Mucosa of descending colon (tissue), 3 donors: ENCODE data around the gene MGAT4D. TPM values are rescaled to one million over a fixed set of nuclear protein-coding genes. Genes with fewer than 3 reads are reported as not detected.
A peak's percentile ranks its signal among the peaks of the same experiment; 100 is the strongest.

Experiments used
- ATAC-seq: fragments of 200-7000 bp; cut with Tn5 transposase; one replicate; pipeline ENCODE4 v1.9.1; 2020; ENCODE audit warnings: mild to moderate bottlenecking, moderate library complexity
- DNase-seq, 3 donors: peaks; one replicate each; pipeline ENCODE4 v3.0.0-alpha.2; 2020
- H3K36me3 ChIP-seq: fragments of 200-600 bp; one replicate; pipeline ENCODE4 v1.8.0; 2021; ENCODE audit warnings: low read depth, mild to moderate bottlenecking
- H3K4me1 ChIP-seq: fragments of 200-600 bp; one replicate; pipeline ENCODE4 v1.8.0; 2021; ENCODE audit warnings: low read depth, mild to moderate bottlenecking
- H3K4me3 ChIP-seq: fragments of 200-600 bp; one replicate; pipeline ENCODE4 v1.8.0; 2021; ENCODE audit warnings: mild to moderate bottlenecking
- H3K9me3 ChIP-seq: fragments of 200-600 bp; one replicate; pipeline ENCODE4 v1.8.0; 2021; ENCODE audit warnings: mild to moderate bottlenecking
- CTCF ChIP-seq: fragments of 200-600 bp; IDR thresholded peaks from one replicate; pipeline ENCODE4 v1.8.0; 2022; ENCODE audit warnings: antibody characterized with exemption, mild to moderate bottlenecking
- intact Hi-C, 2 donors: fragments of 100-400 bp; cut with DNase I in 1 of 2; cut with micrococcal nuclease in 1 of 2; formaldehyde crosslinking; loops; one replicate each; pipeline versions ENCODE4 v1.11.0 to v1.11.1; 2022; cut with DNase I, micrococcal nuclease
- long read RNA-seq, 2 donors: library from polyadenylated mRNA; unstranded; transcript quantifications; one replicate each; pipeline ENCODE4 v2.0.0, GENCODE V29; 2019 to 2021
- total RNA-seq, 3 donors: library from RNA; stranded (reverse); fragmentation: NEBNext Ultra II Directional in 2 of 3; extraction: Animal tissue kit (Norgen Biotek cat#: 25700) in 2 of 3; gene quantifications; one replicate each; pipeline versions ENCODE4 v1.2.1 to v1.2.4, GENCODE V29; 2021 to 2023
- donor health status: DM: no; HTN: no; CAD: no; lungs with moderate emphysema.
- donor health status: DM: no; HTN: no; CAD: no.
- donor health status: DM: no; HTN: yes; CAD: no.

MGAT4D gene
- total RNA-seq = not detected
- long read RNA-seq, donor 1 = 0 reads
- long read RNA-seq, donor 2 = 0 reads

- Histone ChIP-seq H3K4me3 (no peak within 1 kb of the TSS), H3K36me3 (no peaks in the 10 kb centered on the region), H3K9me3 (no peaks in the 10 kb centered on the region), H3K4me1 (no peaks in the 10 kb centered on the region)
- peak; percentile 77 for ATAC-seq
- TF ChIP-seq CTCF = no peak
- DNase-seq = peak; percentile 7 to 43 (median 35)
- intact Hi-C loops = no loop called here
Measured at GRCh38 chr4:140497747-140498636, at the start of gene MGAT4D. Gene MGAT4D, minus strand, starts transcription at chr4:140498293. Its CDS starts 71 bp downstream, at chr4:140498222.

- TF ChIP-seq CTCF = no peak
- Histone ChIP-seq H3K36me3 (no peaks in the 10 kb centered on the region), H3K4me3 (no peak overlapping the region), H3K4me1 (no peaks in the 10 kb centered on the region), H3K9me3 (no peaks in the 10 kb centered on the region)
- intact Hi-C loops = no loop called here
- no peak for DNase-seq
- ATAC-seq = no peak
Measured at GRCh38 chr4:140533951-140534480, 35.9 kb upstream of the MGAT4D start.

GRCh38 chr4:140529434-140529833, 31.3 kb upstream of the MGAT4D start:
- TF ChIP-seq CTCF = no peak
- no peak for DNase-seq
- H3K36me3 ChIP-seq = no peaks in the 10 kb centered on the region
- intact Hi-C loops = no loop called here
- no peak overlapping the region for H3K4me3 ChIP-seq
- no peak for ATAC-seq
- no peaks in the 10 kb centered on the region for H3K9me3 ChIP-seq
- H3K4me1 ChIP-seq = peaks cover 7% of the 10 kb centered on the region

- Histone ChIP-seq H3K4me1 (peaks cover 7% of the 10 kb centered on the region), H3K4me3 (peak within 1 kb of the TSS; percentile 76), H3K36me3 (no peaks in the 10 kb centered on the region), H3K9me3 (no peaks in the 10 kb centered on the region)
- DNase-seq (peak; percentile 97 to 100 (median 99)), ATAC-seq (peak; percentile 100)
- TF ChIP-seq CTCF = peak; percentile 96
- intact Hi-C loops = no loop called here
Measured at GRCh38 chr4:140523857-140524742, 26.0 kb upstream of the MGAT4D start, which contains the start of gene ELMOD2. Gene ELMOD2, plus strand, starts transcription at chr4:140524168. Its CDS starts 1,261 bp downstream, at chr4:140525429.

- Histone ChIP-seq H3K36me3 (no peaks in the 10 kb centered on the region), H3K4me1 (peaks cover 7% of the 10 kb centered on the region), H3K9me3 (no peaks in the 10 kb centered on the region), H3K4me3 (no peak overlapping the region)
- DNase-seq (no peak), ATAC-seq (peak; percentile 3)
- intact Hi-C loops = no loop called here
- no peak for TF ChIP-seq CTCF
Measured at GRCh38 chr4:140523370-140523856, 25.3 kb upstream of the MGAT4D start.
